Suprapubic skin (tissue), 4 donors: ENCODE results near the gene MED25.

ENCODE experiments used
- EP300 ChIP-seq: sonication (generic); formaldehyde crosslinking; IDR thresholded peaks from one replicate; pipeline ENCODE4 v1.6.1; 2017; ENCODE audit warnings: antibody characterized with exemption
- POLR2A ChIP-seq, 2 donors: fragments of 450-650 bp; IDR thresholded peaks; one replicate each; pipeline ENCODE4 v1.6.1; 2017; ENCODE audit warnings: antibody characterized with exemption in 2 of 2, mild to moderate bottlenecking in 2 of 2, moderate library complexity in 2 of 2
- POLR2AphosphoS5 ChIP-seq, 3 donors: sonication (generic); formaldehyde crosslinking; IDR thresholded peaks; one replicate each; pipeline ENCODE4 v1.6.1; 2017; ENCODE audit warnings: antibody characterized with exemption in 3 of 3
- TF ChIP-seq, protein P1 (sequence below), 2 donors: fragments of 200-600 bp in 1 of 2; fragments of 450-650 bp in 1 of 2; sonication (generic) in 1 of 2; IDR thresholded peaks; one replicate each; pipeline ENCODE4 v1.5.1; 2016 to 2019; ENCODE audit warnings: antibody characterized with exemption in 2 of 2, mild to moderate bottlenecking in 1 of 2, moderate library complexity in 1 of 2

DNA sequence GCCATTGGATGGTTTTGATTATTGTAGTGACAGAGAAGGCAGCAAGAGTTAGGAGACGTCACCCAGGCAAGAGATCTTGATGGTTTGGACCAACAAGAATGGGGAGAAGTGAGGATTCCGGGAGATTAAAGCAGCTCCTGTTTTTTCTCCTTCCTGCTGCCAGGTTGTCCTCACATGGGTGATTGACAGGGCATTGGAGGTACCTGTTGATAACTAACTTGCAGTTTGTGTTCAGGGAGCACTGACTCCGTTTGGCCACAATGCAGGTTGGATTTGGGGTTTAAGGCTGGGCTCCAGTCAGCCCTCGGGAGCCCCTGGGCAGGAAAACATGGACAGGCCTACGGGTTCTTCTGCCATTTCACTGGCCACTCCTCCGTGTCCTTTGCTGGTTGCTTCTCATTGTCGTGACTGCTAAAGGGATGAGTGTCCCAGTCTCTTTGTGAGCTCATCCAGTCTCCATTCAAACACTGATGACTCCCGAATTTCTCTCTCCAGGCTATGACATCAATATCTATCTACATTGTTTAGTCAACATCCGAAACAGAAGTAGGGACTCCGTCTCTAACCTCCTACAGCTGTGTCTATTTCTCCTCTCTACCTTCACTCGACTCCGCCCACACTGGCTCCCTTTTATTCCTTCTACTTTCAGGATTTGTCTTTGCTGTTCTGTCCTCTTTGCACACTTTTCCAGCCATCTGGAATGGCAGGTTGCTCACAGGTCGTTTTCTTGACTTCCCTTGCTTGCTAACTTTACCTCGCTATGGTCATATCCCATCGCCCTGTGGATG, 31.5 kb downstream of the MED25 start:
- TF ChIP-seq, protein P1, sequence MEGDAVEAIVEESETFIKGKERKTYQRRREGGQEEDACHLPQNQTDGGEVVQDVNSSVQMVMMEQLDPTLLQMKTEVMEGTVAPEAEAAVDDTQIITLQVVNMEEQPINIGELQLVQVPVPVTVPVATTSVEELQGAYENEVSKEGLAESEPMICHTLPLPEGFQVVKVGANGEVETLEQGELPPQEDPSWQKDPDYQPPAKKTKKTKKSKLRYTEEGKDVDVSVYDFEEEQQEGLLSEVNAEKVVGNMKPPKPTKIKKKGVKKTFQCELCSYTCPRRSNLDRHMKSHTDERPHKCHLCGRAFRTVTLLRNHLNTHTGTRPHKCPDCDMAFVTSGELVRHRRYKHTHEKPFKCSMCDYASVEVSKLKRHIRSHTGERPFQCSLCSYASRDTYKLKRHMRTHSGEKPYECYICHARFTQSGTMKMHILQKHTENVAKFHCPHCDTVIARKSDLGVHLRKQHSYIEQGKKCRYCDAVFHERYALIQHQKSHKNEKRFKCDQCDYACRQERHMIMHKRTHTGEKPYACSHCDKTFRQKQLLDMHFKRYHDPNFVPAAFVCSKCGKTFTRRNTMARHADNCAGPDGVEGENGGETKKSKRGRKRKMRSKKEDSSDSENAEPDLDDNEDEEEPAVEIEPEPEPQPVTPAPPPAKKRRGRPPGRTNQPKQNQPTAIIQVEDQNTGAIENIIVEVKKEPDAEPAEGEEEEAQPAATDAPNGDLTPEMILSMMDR (IDR thresholded peaks at IDR 0.05): no peak
- no peak for TF ChIP-seq POLR2A (IDR thresholded peaks at IDR 0.05)
- no peak for TF ChIP-seq POLR2AphosphoS5 (IDR thresholded peaks at IDR 0.05)
- no peak for TF ChIP-seq EP300
